Right ventricle myocardium superior (tissue), 1 donor: ENCODE results near the gene EPB41L2. TPM values are rescaled to one million over a fixed set of nuclear protein-coding genes. Genes with fewer than 3 reads are reported as not detected.
"Not testable (repeated sequence)": the region's sequence is repeated elsewhere in the genome, so short reads cannot be mapped to it uniquely, and the experiment has no call there.

Experiments
- ATAC-seq: fragments of 200-7000 bp; cut with Tn5 transposase; one replicate; pipeline ENCODE4 v1.9.1; 2020; ENCODE audit warnings: mild to moderate bottlenecking; ENCODE audit not compliant: poor library complexity
- DNase-seq: peaks from one replicate; pipeline ENCODE4 v3.0.0-alpha.2; 2020
- intact Hi-C: fragments of 100-400 bp; cut with DNase I; formaldehyde crosslinking; loops from one replicate; pipeline ENCODE4 v1.11.2; 2022
- total RNA-seq: library from RNA; stranded (reverse); fragmentation: NEBNext Ultra II Directional; extraction: Animal tissue kit (Norgen Biotek cat#: 25700); gene quantifications from one replicate; pipeline ENCODE4 v1.2.1, GENCODE V29; 2021
- donor health status: DM: no; HTN: yes; CAD: no; lungs with severe emphysema.

The EPB41L2 gene
- total RNA-seq, 1 donor from 2014 or later = 88.8 TPM

DNA sequence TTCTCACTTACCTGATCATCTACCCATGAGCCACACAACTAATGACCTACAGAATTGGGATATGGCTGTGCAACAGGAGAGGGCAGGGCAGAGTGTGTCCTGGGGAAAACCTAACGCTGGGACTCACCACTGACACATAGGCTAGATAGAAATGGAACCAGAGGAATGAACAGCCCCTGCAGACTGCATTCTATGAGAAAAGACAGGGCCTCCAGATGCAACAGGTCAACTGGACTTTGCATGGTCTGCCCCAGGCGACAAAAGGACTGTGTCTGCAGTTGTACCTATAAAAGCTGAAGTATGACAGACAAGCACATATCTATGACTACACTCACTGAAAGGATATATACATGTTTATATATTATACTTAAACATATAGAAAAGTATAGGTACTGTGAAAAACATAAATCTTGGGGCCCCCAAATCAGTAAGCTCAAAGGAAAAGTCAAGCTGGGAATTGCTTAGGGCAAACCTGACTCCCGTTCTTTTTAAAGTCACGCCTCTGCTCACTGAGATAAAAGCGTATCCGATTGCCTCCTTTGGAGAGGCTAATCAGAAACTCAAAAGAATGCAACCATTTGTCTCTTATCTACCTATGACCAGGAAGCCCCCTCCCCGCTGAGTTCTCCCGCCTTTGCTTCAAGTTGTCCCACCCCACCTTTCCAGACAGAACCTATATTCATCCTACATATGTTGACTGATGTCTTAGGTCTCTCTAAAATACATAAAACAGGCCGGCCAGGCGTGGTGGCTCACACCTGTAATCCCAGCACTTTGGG, 68.5 kb downstream of the EPB41L2 start:
- intact Hi-C loops = no loop called here
- ATAC-seq (no peak), DNase-seq (no peak)

DNA sequence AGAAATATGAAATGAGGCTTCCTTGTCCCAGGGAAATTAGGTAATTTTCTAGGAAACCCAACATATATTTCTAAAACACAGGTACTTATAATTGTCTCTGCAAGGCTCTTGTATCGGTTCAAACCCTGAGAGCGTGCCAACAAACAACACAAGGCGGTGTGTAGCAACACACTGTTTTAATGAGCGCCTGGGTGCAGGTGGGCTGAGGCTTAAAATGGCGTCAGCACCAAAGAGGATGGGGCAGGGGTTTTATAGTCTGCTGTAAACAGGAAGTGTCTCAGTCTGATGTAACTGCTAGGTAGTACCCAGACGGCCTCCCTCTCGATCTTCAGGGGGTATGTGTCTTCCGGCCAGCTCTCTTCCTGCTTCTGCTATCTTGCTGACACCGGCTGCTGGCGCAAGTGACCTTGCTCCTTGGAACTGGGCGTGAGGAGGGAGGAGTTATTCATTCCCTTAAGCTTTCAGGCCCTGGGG, 69.7 kb downstream of the EPB41L2 start:
- intact Hi-C loops = no loop called here
- DNase-seq (no peak), ATAC-seq (no peak)

GRCh38 chr6:130991422-130992137, 71.5 kb downstream of the EPB41L2 start:
- ATAC-seq (peak; percentile 73), DNase-seq (no peak)
- intact Hi-C loops = no loop called here

- intact Hi-C loops, DNase-seq, ATAC-seq: not testable (repeated sequence)
These were observed 75.5 kb downstream of the EPB41L2 start for GRCh38 chr6:130987539-130987938.

DNA sequence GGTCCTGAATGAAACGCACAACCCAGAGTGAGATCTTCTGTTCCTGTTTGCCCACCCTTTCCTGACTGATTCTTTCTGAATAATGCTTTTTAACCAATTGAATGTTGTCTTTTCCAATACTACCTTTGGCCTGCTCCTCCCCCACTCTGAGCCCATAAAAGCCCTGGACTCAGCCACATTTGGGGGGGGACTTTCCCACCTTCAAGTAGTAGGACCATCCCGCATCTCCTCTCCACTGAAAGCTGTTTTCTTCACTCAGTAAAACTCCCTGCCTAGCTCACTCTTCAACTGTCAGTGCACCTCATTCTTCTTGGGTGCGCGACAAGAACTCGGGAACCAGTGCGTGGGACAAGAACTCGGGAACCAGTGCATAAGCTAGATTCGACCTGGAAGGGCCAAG, 77.9 kb downstream of the EPB41L2 start:
- ATAC-seq = no peak
- intact Hi-C loops = no loop called here

DNA sequence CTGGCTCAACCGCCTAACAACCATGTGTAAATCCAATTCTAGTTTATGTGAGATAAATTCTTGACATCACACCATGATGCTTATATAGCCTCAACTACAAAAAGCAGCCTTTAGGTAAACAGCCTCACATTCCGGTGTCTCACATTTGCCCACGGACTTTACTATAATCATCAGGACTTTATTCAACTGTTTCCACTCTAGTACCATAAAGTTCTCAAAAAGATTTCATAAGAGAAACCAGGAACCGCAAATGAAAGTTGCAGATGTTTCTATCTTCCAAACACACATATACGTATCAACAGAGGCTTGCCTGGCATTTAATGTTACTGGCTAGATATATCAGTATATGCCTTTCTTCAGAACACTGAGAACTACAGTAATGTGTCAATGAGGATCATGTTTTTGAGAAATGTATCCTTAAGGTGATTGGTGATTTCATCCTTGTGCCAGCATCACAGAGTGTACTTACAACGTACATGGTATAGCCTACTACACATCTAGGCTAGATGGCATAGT, 80.0 kb downstream of the EPB41L2 start:
- DNase-seq = no peak
- intact Hi-C loops = no loop called here
- ATAC-seq = no peak

More for the DNA sequence above, 77.9 kb downstream of the EPB41L2 start:
- no peak for DNase-seq

- intact Hi-C loops = no loop called here
- no peak for ATAC-seq
- no peak for DNase-seq
These were observed 80.9 kb downstream of the EPB41L2 start for GRCh38 chr6:130982135-130982534.

GRCh38 chr6:130981409-130981808, 81.6 kb downstream of the EPB41L2 start:
- DNase-seq = no peak
- peak; percentile 80 for ATAC-seq
- intact Hi-C loops = no loop called here

- intact Hi-C loops = no loop called here
- ATAC-seq = peak; percentile 26
- DNase-seq = no peak
These were observed 82.6 kb downstream of the EPB41L2 start for GRCh38 chr6:130980310-130981032.

GRCh38 chr6:130978660-130979396, 84.2 kb downstream of the EPB41L2 start:
- no peak for DNase-seq

GRCh38 chr6:130978180-130978579, 84.9 kb downstream of the EPB41L2 start:
- no peak for ATAC-seq
- intact Hi-C loops = no loop called here
- DNase-seq = no peak

More at GRCh38 chr6:130978660-130979396, 84.2 kb downstream of the EPB41L2 start:
- peak; percentile 34 for ATAC-seq
- intact Hi-C loops = no loop called here

DNA sequence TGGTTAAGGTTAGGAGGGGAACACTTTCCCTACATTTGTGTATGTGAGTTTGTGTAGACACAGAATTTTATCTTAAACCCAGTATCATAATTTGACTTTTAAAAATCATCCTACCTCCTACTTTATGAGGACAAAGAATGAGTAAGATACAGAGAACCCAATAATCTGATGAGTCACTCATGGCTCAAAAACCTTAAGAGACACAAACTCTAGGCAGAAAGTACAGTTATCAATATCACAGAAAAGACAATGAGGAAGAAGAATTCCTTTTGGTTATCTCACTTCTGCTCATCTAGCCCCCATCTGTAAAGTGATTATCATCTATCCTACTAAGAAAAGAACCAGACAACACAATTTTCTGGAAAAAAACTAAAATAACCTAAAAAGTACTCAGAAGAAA, 87.7 kb downstream of the EPB41L2 start:
- intact Hi-C loops = no loop called here
- DNase-seq = no peak
- ATAC-seq = no peak

DNA sequence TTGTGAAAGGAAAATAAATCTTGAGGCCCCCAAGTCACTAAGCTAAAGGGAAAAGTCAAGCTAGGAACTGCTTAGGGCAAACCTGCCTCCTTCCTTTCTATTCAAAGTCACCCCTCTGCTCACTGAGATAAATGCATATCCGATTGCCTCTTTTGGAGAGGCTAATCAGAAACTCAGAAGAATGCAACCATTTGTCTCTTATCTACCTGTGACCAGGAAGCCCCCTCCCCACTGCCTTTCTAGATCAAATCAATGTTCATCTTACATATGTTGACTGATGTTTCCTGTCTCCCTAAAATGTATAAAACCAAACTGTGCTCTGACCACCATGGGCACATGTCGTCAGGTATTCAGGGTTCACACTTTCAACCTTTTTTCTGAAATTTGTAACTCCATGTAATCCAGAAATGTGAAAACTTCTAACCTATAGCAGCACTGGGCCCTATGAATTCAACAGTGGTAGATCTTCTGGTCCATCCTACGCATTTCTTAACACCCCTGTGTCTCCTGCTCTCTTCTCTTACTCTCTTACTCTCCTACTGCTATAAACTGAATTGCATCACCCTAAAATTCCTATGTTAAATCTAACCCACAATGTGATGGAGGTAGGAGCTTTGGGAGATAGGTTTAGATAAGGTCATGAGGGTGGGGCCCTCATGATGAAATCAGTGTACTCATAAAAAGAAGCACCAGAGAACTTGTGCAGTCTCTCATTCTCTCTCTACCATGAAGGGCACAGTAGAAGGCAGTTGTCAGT, 89.3 kb downstream of the EPB41L2 start:
- no peak for DNase-seq
- intact Hi-C loops = no loop called here
- no peak for ATAC-seq

- DNase-seq (no peak), ATAC-seq (no peak)
- intact Hi-C loops = no loop called here
These were observed 91.5 kb downstream of the EPB41L2 start for GRCh38 chr6:130971504-130971903.

GRCh38 chr6:130970839-130971410, 92.1 kb downstream of the EPB41L2 start:
- ATAC-seq (no peak), DNase-seq (no peak)
- intact Hi-C loops = no loop called here

DNA sequence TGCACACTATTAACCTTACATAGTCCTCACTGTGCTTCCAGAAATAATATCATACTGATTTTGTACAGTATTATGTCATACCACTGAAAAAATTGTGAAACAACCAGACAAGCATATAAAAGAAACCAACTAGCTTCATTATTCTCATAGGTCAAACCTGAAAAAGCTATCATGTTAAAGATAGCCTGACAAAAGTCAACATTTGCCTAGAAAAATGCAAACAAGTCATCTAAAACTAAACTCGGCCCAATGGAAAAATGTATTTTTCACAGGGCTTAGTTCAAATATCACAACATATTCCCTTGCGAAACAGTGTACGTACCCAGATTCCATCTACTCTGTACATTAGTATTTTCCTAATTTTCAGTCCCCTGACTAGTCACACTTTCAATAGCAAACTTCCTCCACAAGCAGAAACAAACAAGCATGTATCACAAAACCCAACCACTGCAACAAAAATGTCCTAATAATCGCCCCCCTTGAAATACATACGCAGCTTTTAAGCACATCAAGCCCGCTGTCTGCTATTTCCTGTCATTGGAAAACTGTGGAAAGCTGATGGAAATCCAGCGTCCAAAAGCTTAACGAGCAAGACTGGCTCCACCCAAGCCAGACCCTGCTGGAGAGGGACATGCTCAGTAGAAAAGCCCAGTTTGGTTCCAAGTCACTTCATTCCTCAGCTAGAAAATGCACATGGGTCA, 93.1 kb downstream of the EPB41L2 start:
- peak; percentile 81 for ATAC-seq

DNA sequence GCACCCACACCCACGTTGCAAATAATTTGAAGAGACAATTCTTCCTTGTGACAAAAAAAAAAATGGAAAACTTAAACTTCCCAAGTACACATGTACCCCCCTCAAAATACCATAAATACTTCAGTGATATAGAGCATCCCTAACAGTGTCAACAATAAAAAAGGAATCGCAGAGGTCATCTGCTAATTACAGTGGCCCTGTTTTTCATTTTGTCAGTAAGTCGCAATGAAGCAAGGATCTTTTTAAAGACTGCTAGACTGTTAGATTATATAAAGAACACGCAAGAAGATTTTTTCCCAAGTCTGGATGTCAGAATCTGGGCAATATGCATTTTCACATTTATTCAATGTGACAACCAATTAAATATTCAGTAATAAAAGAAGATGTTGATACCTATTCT, 93.9 kb downstream of the EPB41L2 start:
- DNase-seq (no peak), ATAC-seq (no peak)
- intact Hi-C loops = loop anchor here (5.0 kb wide), 1 partner anchor 67 kb away; no protein-coding TSS in a partner anchor

More for the DNA sequence above, 93.1 kb downstream of the EPB41L2 start:
- intact Hi-C loops = loop anchor here (5.0 kb wide), 1 partner anchor 68 kb away; no protein-coding TSS in a partner anchor
- DNase-seq = peak; percentile 54
